K562 (cell line): Measurements from ENCODE around the gene SLC4A2. TPM values are rescaled to one million over a fixed set of nuclear protein-coding genes. Genes with fewer than 3 reads are reported as not detected.

Experiments used
- GATAD2A ChIP-seq: fragments of 450-650 bp; IDR thresholded peaks from 2 replicates; pipeline ENCODE4 v1.6.1; 2017
- HMG20B ChIP-seq: fragments of 250-450 bp; sonication (Bioruptor Pico); IDR thresholded peaks from 2 replicates; pipeline ENCODE4 v1.5.0; 2021; ENCODE audit warnings: mild to moderate bottlenecking
- MCM2 ChIP-seq: fragments of 450-650 bp; IDR thresholded peaks from 2 replicates; pipeline ENCODE4 v1.6.1; 2017; ENCODE audit warnings: low read depth, mild to moderate bottlenecking
- MTA1 ChIP-seq: fragments of 450-650 bp; IDR thresholded peaks from 2 replicates; pipeline ENCODE4 v1.6.1; 2017; ENCODE audit warnings: borderline replicate concordance
- PHB2 ChIP-seq: fragments of 450-650 bp; IDR thresholded peaks from 2 replicates; pipeline ENCODE4 v1.6.1; 2017; ENCODE audit warnings: low read depth
- PRPF4 ChIP-seq: fragments of 200-400 bp; formaldehyde crosslinking; IDR thresholded peaks from one replicate; pipeline ENCODE4 v1.6.1; 2017; ENCODE audit warnings: low read length, low read depth, mild to moderate bottlenecking; ENCODE audit not compliant: insufficient read depth, poor library complexity, severe bottlenecking
- RBBP5 ChIP-seq: fragments of 200-600 bp; sonication (generic); IDR thresholded peaks from 2 replicates; pipeline ENCODE4 v1.6.1; 2012; ENCODE audit warnings: borderline replicate concordance, mild to moderate bottlenecking, low read length, control low read depth, inconsistent platforms; ENCODE audit not compliant: insufficient read depth, poor library complexity, severe bottlenecking
- RFX1 ChIP-seq: fragments of 450-650 bp; IDR thresholded peaks from 2 replicates; pipeline ENCODE4 v1.6.1; 2016; ENCODE audit warnings: mild to moderate bottlenecking, moderate library complexity
- ZNF175 ChIP-seq: fragments of 200-800 bp; sonication (Bioruptor generic); IDR thresholded peaks from 2 replicates; pipeline ENCODE4 v1.6.1; 2016; ENCODE audit warnings: low read depth, mild to moderate bottlenecking, missing genetic modification characterization, missing compliant biosample characterization
- ZNF551 ChIP-seq: fragments of 250-450 bp; sonication (Bioruptor Pico); IDR thresholded peaks from 2 replicates; pipeline ENCODE4 v1.5.0; 2021; ENCODE audit warnings: mild to moderate bottlenecking, moderate library complexity
- ZSCAN32 ChIP-seq: fragments of 450-650 bp; formaldehyde crosslinking; IDR thresholded peaks from 2 replicates; pipeline ENCODE4 v1.4.0; 2020; ENCODE audit warnings: mild to moderate bottlenecking, moderate library complexity
- polyA plus RNA-seq, 8 experiments: library from polyadenylated mRNA; depleted of rRNA in 4 of 8; stranded (reverse) in 5 of 8; unstranded in 3 of 8; fragments of >200 nt; fragmentation: Nextera tagmentation in 2 of 8; fragmentation: Illumina TruSeq in 1 of 8; extraction: Ambion mirVana in 2 of 8; extraction: Trizol in 1 of 8; gene quantifications; 2 replicates each; pipeline versions ENCODE4 v1.2.1 to v1.2.3, GENCODE V29; 2011 to 2014; ENCODE audit warnings: inconsistent platforms in 1 of 8, missing spikeins in 1 of 8
- total RNA-seq, 7 experiments: library from RNA; depleted of rRNA in 6 of 7; stranded (reverse); fragments of >200 nt in 6 of 7; fragmentation: Illumina TruSeq in 2 of 7; extraction: Trizol in 2 of 7; gene quantifications; 2 replicates each; pipeline versions ENCODE4 v1.2.1 to v1.2.3, GENCODE V29; 2011 to 2021; ENCODE audit warnings: low replicate concordance in 1 of 7
- TF ChIP-seq, protein P1 (sequence below): IDR thresholded peaks from 3 replicates; pipeline ENCODE4 v1.6.1; 2011; ENCODE audit warnings: borderline replicate concordance, mild to moderate bottlenecking; ENCODE audit not compliant: insufficient read length, insufficient read depth
- TF ChIP-seq, protein P2 (sequence below): fragments of 200-800 bp; sonication (Bioruptor generic); IDR thresholded peaks from 2 replicates; pipeline ENCODE4 v1.6.1; 2017; ENCODE audit warnings: missing genetic modification characterization, missing compliant biosample characterization
- TF ChIP-seq, protein P3 (sequence below), 2 experiments: IDR thresholded peaks; 2 replicates each; pipeline ENCODE4 v1.6.1; 2012; ENCODE audit warnings: improper control_type of control experiment in 2 of 2, low read depth in 2 of 2, low read length in 2 of 2, borderline replicate concordance in 1 of 2

The SLC4A2 gene
- total and polyA plus RNA-seq, 9 of the 15 experiments (the other 6 are each of a cell fraction or from before 2014, with no cell fraction given): 11.4 to 375 (median 130) TPM

DNA sequence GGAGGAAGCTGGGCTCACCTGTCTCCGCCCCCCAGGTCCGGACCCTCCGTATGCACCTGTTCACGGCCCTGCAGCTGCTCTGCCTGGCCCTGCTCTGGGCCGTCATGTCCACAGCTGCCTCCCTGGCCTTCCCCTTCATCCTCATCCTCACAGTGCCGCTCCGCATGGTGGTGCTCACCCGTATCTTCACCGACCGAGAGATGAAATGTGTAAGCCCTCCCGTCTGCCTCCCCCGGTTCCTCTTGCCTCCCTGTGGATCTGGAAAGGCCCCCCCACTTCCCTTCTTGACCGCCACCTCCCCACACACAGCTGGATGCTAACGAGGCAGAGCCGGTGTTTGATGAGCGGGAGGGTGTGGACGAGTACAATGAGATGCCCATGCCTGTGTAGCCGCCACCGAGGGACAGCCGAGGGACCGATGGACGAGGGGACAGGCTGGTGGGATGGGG, 16.6 kb downstream of the SLC4A2 start (continued):
- TF ChIP-seq, protein P1, sequence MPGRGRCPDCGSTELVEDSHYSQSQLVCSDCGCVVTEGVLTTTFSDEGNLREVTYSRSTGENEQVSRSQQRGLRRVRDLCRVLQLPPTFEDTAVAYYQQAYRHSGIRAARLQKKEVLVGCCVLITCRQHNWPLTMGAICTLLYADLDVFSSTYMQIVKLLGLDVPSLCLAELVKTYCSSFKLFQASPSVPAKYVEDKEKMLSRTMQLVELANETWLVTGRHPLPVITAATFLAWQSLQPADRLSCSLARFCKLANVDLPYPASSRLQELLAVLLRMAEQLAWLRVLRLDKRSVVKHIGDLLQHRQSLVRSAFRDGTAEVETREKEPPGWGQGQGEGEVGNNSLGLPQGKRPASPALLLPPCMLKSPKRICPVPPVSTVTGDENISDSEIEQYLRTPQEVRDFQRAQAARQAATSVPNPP: no peak
- TF ChIP-seq ZNF175 (CRISPR knock-in tag): no peak
- no peak for TF ChIP-seq MTA1
- no peak for TF ChIP-seq PRPF4
- TF ChIP-seq ZSCAN32 (CRISPR knock-in tag): no peak
- TF ChIP-seq RFX1: no peak
- no peak for TF ChIP-seq HMG20B (CRISPR knock-in tag)
- no peak for TF ChIP-seq PHB2
- TF ChIP-seq GATAD2A: no peak
- TF ChIP-seq, protein P2, sequence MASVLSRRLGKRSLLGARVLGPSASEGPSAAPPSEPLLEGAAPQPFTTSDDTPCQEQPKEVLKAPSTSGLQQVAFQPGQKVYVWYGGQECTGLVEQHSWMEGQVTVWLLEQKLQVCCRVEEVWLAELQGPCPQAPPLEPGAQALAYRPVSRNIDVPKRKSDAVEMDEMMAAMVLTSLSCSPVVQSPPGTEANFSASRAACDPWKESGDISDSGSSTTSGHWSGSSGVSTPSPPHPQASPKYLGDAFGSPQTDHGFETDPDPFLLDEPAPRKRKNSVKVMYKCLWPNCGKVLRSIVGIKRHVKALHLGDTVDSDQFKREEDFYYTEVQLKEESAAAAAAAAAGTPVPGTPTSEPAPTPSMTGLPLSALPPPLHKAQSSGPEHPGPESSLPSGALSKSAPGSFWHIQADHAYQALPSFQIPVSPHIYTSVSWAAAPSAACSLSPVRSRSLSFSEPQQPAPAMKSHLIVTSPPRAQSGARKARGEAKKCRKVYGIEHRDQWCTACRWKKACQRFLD (CRISPR knock-in tag): no peak
- no peak for TF ChIP-seq RBBP5
- no peak for TF ChIP-seq MCM2
- no peak for TF ChIP-seq ZNF551 (CRISPR knock-in tag)
- TF ChIP-seq, protein P3, sequence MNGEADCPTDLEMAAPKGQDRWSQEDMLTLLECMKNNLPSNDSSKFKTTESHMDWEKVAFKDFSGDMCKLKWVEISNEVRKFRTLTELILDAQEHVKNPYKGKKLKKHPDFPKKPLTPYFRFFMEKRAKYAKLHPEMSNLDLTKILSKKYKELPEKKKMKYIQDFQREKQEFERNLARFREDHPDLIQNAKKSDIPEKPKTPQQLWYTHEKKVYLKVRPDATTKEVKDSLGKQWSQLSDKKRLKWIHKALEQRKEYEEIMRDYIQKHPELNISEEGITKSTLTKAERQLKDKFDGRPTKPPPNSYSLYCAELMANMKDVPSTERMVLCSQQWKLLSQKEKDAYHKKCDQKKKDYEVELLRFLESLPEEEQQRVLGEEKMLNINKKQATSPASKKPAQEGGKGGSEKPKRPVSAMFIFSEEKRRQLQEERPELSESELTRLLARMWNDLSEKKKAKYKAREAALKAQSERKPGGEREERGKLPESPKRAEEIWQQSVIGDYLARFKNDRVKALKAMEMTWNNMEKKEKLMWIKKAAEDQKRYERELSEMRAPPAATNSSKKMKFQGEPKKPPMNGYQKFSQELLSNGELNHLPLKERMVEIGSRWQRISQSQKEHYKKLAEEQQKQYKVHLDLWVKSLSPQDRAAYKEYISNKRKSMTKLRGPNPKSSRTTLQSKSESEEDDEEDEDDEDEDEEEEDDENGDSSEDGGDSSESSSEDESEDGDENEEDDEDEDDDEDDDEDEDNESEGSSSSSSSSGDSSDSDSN (IDR thresholded peaks at IDR 0.05; ENCODE audit: borderline replicate concordance in 1 of 2, low read depth in 2 of 2, low read length in 2 of 2): no peak
